Cerebellar cortex (tissue), 1 donor: ENCODE results near the gene FCHSD2.
"Not testable (repeated sequence)": the region's sequence is repeated elsewhere in the genome, so short reads cannot be mapped to it uniquely, and the experiment has no call there.

ENCODE experiments used
- DNase-seq: peaks from one replicate; pipeline ENCODE4 v3.0.0-alpha.2; 2015; ENCODE audit warnings: low spot score

Gene FCHSD2

GRCh38 chr11:72864702-72865655 is 277.1 kb downstream of the FCHSD2 start:
- peak; percentile 19 for DNase-seq

- DNase-seq, result no peak
Observed at GRCh38 chr11:72863916-72864315, 278.2 kb downstream of the FCHSD2 start.

GRCh38 chr11:72863091-72863490 is 279.0 kb downstream of the FCHSD2 start:
- no peak for DNase-seq

GRCh38 chr11:72860592-72860991 is 281.5 kb downstream of the FCHSD2 start:
- DNase-seq, result no peak

GRCh38 chr11:72860010-72860409 is 282.1 kb downstream of the FCHSD2 start:
- no peak for DNase-seq

- DNase-seq, result no peak
Observed at GRCh38 chr11:72859126-72859525, 283.0 kb downstream of the FCHSD2 start.

GRCh38 chr11:72858267-72858666 is 283.9 kb downstream of the FCHSD2 start:
- DNase-seq, result not testable (repeated sequence)

- DNase-seq, result peak; percentile 21
Observed at GRCh38 chr11:72856551-72857345, 285.4 kb downstream of the FCHSD2 start.

- DNase-seq, result no peak
Observed at GRCh38 chr11:72856065-72856464, 286.1 kb downstream of the FCHSD2 start.

- DNase-seq, result no peak
Observed at GRCh38 chr11:72851726-72852125, 290.4 kb downstream of the FCHSD2 start.

- DNase-seq, result no peak
Observed at GRCh38 chr11:72850832-72851231, 291.3 kb downstream of the FCHSD2 start.

GRCh38 chr11:72848846-72849466 is 293.2 kb downstream of the FCHSD2 start:
- peak; percentile 57 for DNase-seq

- no peak for DNase-seq
Observed at GRCh38 chr11:72844356-72844755, 297.8 kb downstream of the FCHSD2 start.

GRCh38 chr11:72842653-72843330 is 299.3 kb downstream of the FCHSD2 start:
- no peak for DNase-seq

GRCh38 chr11:72842126-72842525 is 300.0 kb downstream of the FCHSD2 start:
- DNase-seq, result no peak

- DNase-seq, result no peak
Observed at GRCh38 chr11:72841397-72841796, 300.7 kb downstream of the FCHSD2 start.

- DNase-seq, result no peak
Observed at GRCh38 chr11:72840780-72841179, 301.3 kb downstream of the FCHSD2 start.

GRCh38 chr11:72838691-72839305 is 303.3 kb downstream of the FCHSD2 start:
- no peak for DNase-seq

GRCh38 chr11:72836111-72836510 is 306.0 kb downstream of the FCHSD2 start:
- DNase-seq, result no peak

- DNase-seq, result no peak
Observed at GRCh38 chr11:72834905-72835304, 307.2 kb downstream of the FCHSD2 start.

GRCh38 chr11:72833811-72834493 is 308.2 kb downstream of the FCHSD2 start:
- DNase-seq, result no peak
